Trophoblast cell (in vitro differentiated cells and primary cell): ENCODE measurements around the gene FAM3A.

Experiments used
- DNase-seq, 2 donors: peaks; one replicate each; pipeline ENCODE4 v3.0.0-alpha.2; 2016
- H2AFZ ChIP-seq: 2 replicates; pipeline ENCODE4 v1.6.1; 2013; ENCODE audit warnings: low read length, moderate library complexity, mild to moderate bottlenecking; ENCODE audit not compliant: insufficient read depth, poor library complexity
- H2AK5ac ChIP-seq: 2 replicates; pipeline ENCODE4 v1.6.1; 2013; ENCODE audit warnings: mild to moderate bottlenecking, low read length
- H2BK120ac ChIP-seq: 2 replicates; pipeline ENCODE4 v1.6.1; 2013; ENCODE audit warnings: low read length, mild to moderate bottlenecking, moderate library complexity; ENCODE audit not compliant: insufficient read depth, poor library complexity
- H2BK12ac ChIP-seq: 2 replicates; pipeline ENCODE4 v1.6.1; 2013; ENCODE audit warnings: mild to moderate bottlenecking, low read length, moderate library complexity
- H2BK5ac ChIP-seq: 2 replicates; pipeline ENCODE4 v1.6.1; 2013; ENCODE audit warnings: low read length, low read depth, moderate library complexity, mild to moderate bottlenecking; ENCODE audit not compliant: poor library complexity
- H3K14ac ChIP-seq: 2 replicates; pipeline ENCODE4 v1.6.1; 2013; ENCODE audit warnings: mild to moderate bottlenecking, low read length
- H3K18ac ChIP-seq: 2 replicates; pipeline ENCODE4 v1.6.1; 2013; ENCODE audit warnings: mild to moderate bottlenecking, low read length
- H3K23ac ChIP-seq: 2 replicates; pipeline ENCODE4 v1.6.1; 2013; ENCODE audit warnings: low read length
- H3K27ac ChIP-seq: 2 replicates; pipeline ENCODE4 v1.5.1; 2013; ENCODE audit warnings: low read depth, mild to moderate bottlenecking, inconsistent platforms, low read length, moderate library complexity
- H3K27me3 ChIP-seq: 2 replicates; pipeline ENCODE4 v1.6.1; 2013; ENCODE audit warnings: inconsistent platforms, mild to moderate bottlenecking, low read length, moderate library complexity; ENCODE audit not compliant: insufficient read depth
- H3K36me3 ChIP-seq, 2 experiments: 1 replicate in 1 of 2; 2 replicates in 1 of 2; pipeline ENCODE4 v1.6.1; 2013; ENCODE audit warnings: low read length in 2 of 2, mild to moderate bottlenecking in 2 of 2, moderate library complexity in 1 of 2; ENCODE audit not compliant: insufficient read depth in 2 of 2, control insufficient read depth in 1 of 2
- H3K4ac ChIP-seq: 2 replicates; pipeline ENCODE4 v1.6.1; 2013; ENCODE audit warnings: low read depth, mild to moderate bottlenecking, low read length, moderate library complexity
- H3K4me1 ChIP-seq, 2 experiments: 1 replicate in 1 of 2; 2 replicates in 1 of 2; pipeline ENCODE4 v1.6.1; 2013; ENCODE audit warnings: low read length in 2 of 2, mild to moderate bottlenecking in 2 of 2, moderate library complexity in 1 of 2; ENCODE audit not compliant: insufficient read depth in 2 of 2, control insufficient read depth in 1 of 2
- H3K4me2 ChIP-seq: 2 replicates; pipeline ENCODE4 v1.6.1; 2013; ENCODE audit warnings: inconsistent platforms, mild to moderate bottlenecking, low read length, moderate library complexity
- H3K4me3 ChIP-seq: 2 replicates; pipeline ENCODE4 v1.5.1; 2013; ENCODE audit warnings: mild to moderate bottlenecking, low read depth, low read length, inconsistent platforms
- H3K79me1 ChIP-seq: one replicate; pipeline ENCODE4 v1.6.1; 2013; ENCODE audit warnings: low read length
- H3K79me2 ChIP-seq: 2 replicates; pipeline ENCODE4 v1.6.1; 2013; ENCODE audit warnings: low read length, mild to moderate bottlenecking; ENCODE audit not compliant: control insufficient read depth, insufficient read depth, poor library complexity
- H3K9ac ChIP-seq: 2 replicates; pipeline ENCODE4 v1.6.1; 2013; ENCODE audit warnings: mild to moderate bottlenecking, low read length
- H3K9me3 ChIP-seq: 2 replicates; pipeline ENCODE4 v1.6.1; 2013; ENCODE audit warnings: low read depth, mild to moderate bottlenecking, control low read depth, inconsistent platforms, low read length; ENCODE audit not compliant: insufficient read depth
- H4K12ac ChIP-seq: 2 replicates; pipeline ENCODE4 v1.6.1; 2013; ENCODE audit warnings: low read depth, mild to moderate bottlenecking, low read length, moderate library complexity
- H4K8ac ChIP-seq: 2 replicates; pipeline ENCODE4 v1.6.1; 2013; ENCODE audit warnings: low read depth, mild to moderate bottlenecking, low read length, moderate library complexity
- H4K91ac ChIP-seq: one replicate; pipeline ENCODE4 v1.6.1; 2013; ENCODE audit warnings: low read depth, mild to moderate bottlenecking, low read length, moderate library complexity
- WGBS: extraction: QIAGEN DNeasy Blood & Tissue Kit; methylation state at CpG from one replicate; pipeline ENCODE4 v1.1.7; 2013; ENCODE audit warnings: missing lambda C conversion rate; ENCODE audit not compliant: insufficient read length, insufficient coverage; ENCODE audit errors: extremely low coverage; 5-methylcytosine and 5-hydroxymethylcytosine counted together

Gene FAM3A

DNA sequence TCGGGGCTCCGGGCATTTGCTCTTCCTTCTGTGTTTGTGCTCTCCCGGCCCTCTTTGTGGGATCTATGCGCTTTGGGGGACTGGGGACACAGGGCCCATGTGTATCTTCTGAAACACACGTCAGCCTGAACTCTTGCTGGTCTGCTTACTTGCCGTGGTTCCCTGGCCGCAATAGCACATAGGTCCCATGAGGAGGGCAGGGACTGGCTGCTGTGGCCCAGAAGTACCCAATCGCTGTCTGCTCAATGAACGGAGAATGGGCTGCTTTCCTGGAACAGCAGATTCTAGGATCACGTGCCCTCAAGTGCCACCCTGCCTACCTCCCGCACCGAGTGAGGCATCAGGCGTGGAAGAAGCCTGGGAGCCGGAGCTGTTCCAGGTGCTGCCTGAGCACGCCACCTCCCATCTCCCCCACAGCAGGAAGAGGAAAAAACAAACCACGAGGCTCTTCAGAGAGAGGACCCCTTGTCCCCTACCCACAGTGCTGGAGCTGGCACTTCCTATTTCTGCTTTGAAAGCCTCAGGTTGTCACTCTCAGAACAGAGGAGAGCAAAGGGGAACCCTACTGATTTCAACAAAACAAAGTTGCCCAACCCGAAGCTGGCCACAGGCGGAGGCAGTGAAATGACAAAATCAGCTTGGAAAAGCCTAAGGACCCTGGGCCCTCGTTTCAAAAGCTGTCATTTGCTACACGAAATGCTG, 26.8 kb upstream of the FAM3A start:
- H3K4me2 ChIP-seq, result no peak overlapping the region
- H3K18ac ChIP-seq, result peak overlapping the region; percentile 64
- no peaks in the 10 kb centered on the region for H3K9me3 ChIP-seq
- peaks cover 10% of the 10 kb centered on the region for H3K79me2 ChIP-seq
- H4K8ac ChIP-seq, result peak overlapping the region; percentile 30
- DNase-seq, result peak in 1 of 2 donors; percentile 10
- no peak overlapping the region for H3K4ac ChIP-seq
- H3K14ac ChIP-seq, result no peak overlapping the region
- H2BK12ac ChIP-seq, result peak overlapping the region; percentile 74
- peak overlapping the region; percentile 78 for H3K27ac ChIP-seq
- no peak overlapping the region for H4K12ac ChIP-seq
- H3K36me3 ChIP-seq, result peaks cover 24 to 28% of the 10 kb centered on the region in 2 experiments
- H3K79me1 ChIP-seq, result peaks cover 18% of the 10 kb centered on the region
- no peak overlapping the region for H3K4me3 ChIP-seq
- H4K91ac ChIP-seq, result peak overlapping the region; percentile 53
- no peak overlapping the region for H2AFZ ChIP-seq
- WGBS, result no CpG with 5 or more reads among the region's 20 CpGs
- H3K23ac ChIP-seq, result no peak overlapping the region
- H2BK5ac ChIP-seq, result no peak overlapping the region
- H3K27me3 ChIP-seq, result no peaks in the 10 kb centered on the region
- H3K9ac ChIP-seq, result no peak overlapping the region
- peak overlapping the region; percentile 29 for H2AK5ac ChIP-seq
- H3K4me1 ChIP-seq, result peaks cover 15 to 26% of the 10 kb centered on the region in 2 experiments
- no peak overlapping the region for H2BK120ac ChIP-seq

DNA sequence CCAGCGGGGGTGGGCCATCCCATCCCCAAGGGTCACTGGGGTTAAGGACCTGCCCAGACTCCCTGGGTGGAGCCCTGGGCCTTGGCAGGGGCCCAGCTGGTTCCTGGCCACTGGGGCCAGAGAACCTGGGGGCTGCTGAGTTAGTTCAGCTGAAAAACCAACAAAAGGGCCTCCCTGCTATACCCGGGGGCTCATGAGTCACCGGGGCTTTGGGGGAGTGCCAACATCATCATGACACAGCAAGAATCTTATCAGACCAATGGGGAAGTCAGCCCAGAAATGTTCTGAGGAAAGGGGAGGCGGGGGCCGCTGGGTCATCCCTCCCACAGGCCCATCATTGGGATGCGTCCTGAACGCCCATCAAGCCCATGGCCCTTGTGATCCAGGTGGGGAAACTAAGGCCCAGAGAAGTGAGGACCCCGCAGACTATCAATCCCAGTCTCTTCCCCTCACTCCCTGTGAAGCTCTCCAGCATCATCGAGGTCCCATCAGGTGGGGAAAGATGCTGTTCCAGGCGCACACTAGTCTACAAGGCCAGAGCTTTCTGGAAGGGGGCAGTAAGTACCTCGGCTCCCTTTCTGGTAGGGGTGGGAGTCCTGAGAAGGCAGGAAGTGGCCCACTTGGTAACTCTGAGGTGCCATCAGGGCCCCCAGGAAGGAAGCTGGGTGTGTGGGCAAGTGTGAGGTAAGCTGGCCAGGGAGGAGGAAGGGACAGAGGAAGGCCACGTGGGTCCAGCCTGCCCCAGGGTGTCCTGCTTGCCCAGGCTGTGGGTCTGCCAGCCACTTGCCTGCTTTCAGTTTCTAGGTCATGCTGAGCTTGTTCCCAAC, 26.1 kb upstream of the FAM3A start:
- H3K9ac ChIP-seq, result no peak overlapping the region
- H4K91ac ChIP-seq, result peak overlapping the region; percentile 53
- H2BK5ac ChIP-seq, result peak overlapping the region; percentile 47
- H2BK120ac ChIP-seq, result peak overlapping the region; percentile 53
- peaks cover 15 to 26% of the 10 kb centered on the region in 2 experiments for H3K4me1 ChIP-seq
- peaks cover 24 to 28% of the 10 kb centered on the region in 2 experiments for H3K36me3 ChIP-seq
- peaks cover 8% of the 10 kb centered on the region for H3K79me2 ChIP-seq
- H3K23ac ChIP-seq, result no peak overlapping the region
- no peaks in the 10 kb centered on the region for H3K9me3 ChIP-seq
- DNase-seq, result no peak
- H3K18ac ChIP-seq, result peak overlapping the region; percentile 64
- no CpG with 5 or more reads among the region's 12 CpGs for WGBS
- H3K4me2 ChIP-seq, result no peak overlapping the region
- H2AK5ac ChIP-seq, result peak overlapping the region; percentile 29
- no peak overlapping the region for H3K4me3 ChIP-seq
- peak overlapping the region; percentile 78 for H3K27ac ChIP-seq
- H3K4ac ChIP-seq, result no peak overlapping the region
- peak overlapping the region; percentile 74 for H2BK12ac ChIP-seq
- H3K27me3 ChIP-seq, result no peaks in the 10 kb centered on the region
- peak overlapping the region; percentile 75 for H3K14ac ChIP-seq
- peak overlapping the region; percentile 74 for H4K12ac ChIP-seq
- no peak overlapping the region for H2AFZ ChIP-seq
- peak overlapping the region; percentile 52 for H4K8ac ChIP-seq
- H3K79me1 ChIP-seq, result peaks cover 14% of the 10 kb centered on the region

DNA sequence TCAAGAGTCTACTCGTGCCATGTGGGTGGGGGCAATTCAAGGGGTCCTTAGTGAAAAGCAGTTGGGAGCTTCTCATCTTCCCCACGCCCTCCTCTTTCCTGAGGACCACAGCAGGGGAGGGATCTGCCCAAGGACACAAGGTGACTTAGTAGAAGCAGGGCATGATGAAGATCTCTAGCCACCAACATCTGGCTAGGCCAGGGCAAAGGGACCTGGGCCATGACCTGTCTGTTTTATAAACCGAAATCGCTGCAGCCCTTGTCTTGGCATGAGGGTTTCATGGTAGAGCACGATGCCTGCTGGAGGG, 25.5 kb upstream of the FAM3A start:
- Histone ChIP-seq H3K79me2 (peaks cover 8% of the 10 kb centered on the region), H3K23ac (no peak overlapping the region), H3K4ac (no peak overlapping the region), H4K8ac (no peak overlapping the region), H3K9ac (no peak overlapping the region), H3K4me3 (no peak overlapping the region), H2BK5ac (no peak overlapping the region), H2AFZ (no peak overlapping the region), H3K27me3 (no peaks in the 10 kb centered on the region), H4K91ac (peak overlapping the region; percentile 1), H3K18ac (no peak overlapping the region), H3K4me1 (peaks cover 15 to 26% of the 10 kb centered on the region in 2 experiments), H4K12ac (no peak overlapping the region), H3K4me2 (no peak overlapping the region), H3K9me3 (no peaks in the 10 kb centered on the region), H3K27ac (peak overlapping the region; percentile 78), H3K36me3 (peaks cover 24 to 28% of the 10 kb centered on the region in 2 experiments), H2AK5ac (no peak overlapping the region), H3K14ac (no peak overlapping the region), H2BK12ac (no peak overlapping the region), H2BK120ac (no peak overlapping the region), H3K79me1 (peaks cover 11% of the 10 kb centered on the region)
- WGBS, result no CpG with 5 or more reads among the region's 5 CpGs
- DNase-seq, result no peak

DNA sequence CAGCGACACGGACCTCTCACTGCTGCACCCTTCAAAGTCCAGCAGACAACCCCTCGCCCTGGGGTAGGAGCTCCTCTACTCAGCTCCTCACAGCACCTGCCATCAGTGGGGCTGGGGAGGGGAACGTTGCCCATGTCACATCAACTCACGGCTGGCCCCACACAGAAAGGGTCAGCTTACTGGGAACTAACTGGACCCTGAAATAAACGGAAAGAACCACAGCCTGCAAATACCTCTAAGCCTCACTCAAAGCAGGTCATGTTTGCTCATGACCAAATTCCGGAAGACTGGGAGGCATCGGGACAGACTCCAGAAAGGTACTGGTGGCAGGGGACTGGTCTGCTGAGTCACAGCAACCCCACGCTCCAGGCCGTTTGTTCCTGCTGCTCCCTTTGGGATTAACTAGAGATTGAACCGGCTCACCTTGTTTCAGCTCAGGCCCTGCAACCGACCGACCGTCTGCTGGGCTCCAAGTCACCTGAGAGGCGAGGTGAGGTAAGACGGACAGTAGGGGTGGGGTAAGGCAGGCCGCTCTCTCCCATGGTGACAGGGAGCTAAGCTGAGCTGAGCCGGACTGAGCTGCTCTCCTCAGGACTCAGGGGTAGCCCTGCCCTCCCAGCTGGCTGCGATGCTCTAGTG, 25.0 kb upstream of the FAM3A start:
- Histone ChIP-seq H3K9me3 (no peaks in the 10 kb centered on the region), H3K4me2 (no peak overlapping the region), H3K79me1 (peaks cover 9% of the 10 kb centered on the region), H3K18ac (peak overlapping the region; percentile 51), H3K4ac (no peak overlapping the region), H2BK120ac (peak overlapping the region; percentile 46), H4K12ac (no peak overlapping the region), H3K79me2 (peaks cover 4% of the 10 kb centered on the region), H3K27ac (peak overlapping the region; percentile 78), H4K91ac (peak overlapping the region; percentile 64), H3K27me3 (no peaks in the 10 kb centered on the region), H2AK5ac (peak overlapping the region; percentile 41), H3K4me3 (no peak overlapping the region), H3K4me1 (peaks cover 14 to 23% of the 10 kb centered on the region in 2 experiments), H3K36me3 (peaks cover 25 to 29% of the 10 kb centered on the region in 2 experiments), H4K8ac (peak overlapping the region; percentile 69), H3K9ac (no peak overlapping the region), H2BK12ac (peak overlapping the region; percentile 36), H2AFZ (no peak overlapping the region), H3K23ac (no peak overlapping the region), H3K14ac (peak overlapping the region; percentile 60), H2BK5ac (peak overlapping the region; percentile 72)
- no peak for DNase-seq
- WGBS, result no CpG with 5 or more reads among the region's 19 CpGs
